Activated CD8-positive, alpha-beta memory T cell treated with anti-CD3 and anti-CD28 coated beads for 4 hours (primary cell): ENCODE measurements around the gene IRX6.

ENCODE experiments used
- DNase-seq, 2 donors: peaks; one replicate each; pipeline ENCODE4 v3.0.0-alpha.2; 2020; ENCODE audit warnings: low read depth in 2 of 2

Gene IRX6

DNA sequence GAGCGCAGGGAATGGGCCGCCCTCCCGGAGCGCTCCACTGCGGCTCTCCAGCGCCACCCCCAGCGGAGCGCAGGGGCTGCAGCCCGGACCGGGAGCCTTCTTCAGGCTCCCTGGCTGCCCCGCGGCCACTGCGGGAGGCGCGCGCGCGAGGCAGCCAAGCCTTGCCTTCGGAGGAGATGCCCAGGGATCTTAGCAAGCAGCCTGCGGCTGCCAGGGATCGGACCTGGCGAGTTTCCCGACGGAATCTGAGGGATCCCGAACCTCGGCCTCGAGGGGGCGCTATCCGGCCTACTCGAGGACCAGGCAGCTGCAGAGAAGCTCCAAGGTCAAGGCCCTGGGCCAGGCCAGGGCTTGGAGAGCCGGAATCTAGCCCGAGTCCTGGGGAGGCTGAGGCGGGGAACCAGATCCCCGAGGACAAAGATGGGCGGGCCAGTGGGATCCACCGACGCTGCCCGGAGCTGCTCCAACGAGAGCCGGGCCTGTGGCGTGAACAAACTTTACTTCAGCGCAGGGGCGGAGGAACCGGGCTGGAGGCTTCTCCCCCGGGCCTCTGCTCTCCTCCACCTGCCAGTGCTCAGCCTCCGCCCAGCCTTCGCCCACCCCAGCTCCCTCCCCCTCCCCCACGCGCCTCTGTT is at the start of gene IRX6:
Gene IRX6 (plus strand): TSS at position 567 of the 635 bp plus-strand sequence. CDS start 889 bp downstream, outside the sequence.
- DNase-seq = no peak

DNA sequence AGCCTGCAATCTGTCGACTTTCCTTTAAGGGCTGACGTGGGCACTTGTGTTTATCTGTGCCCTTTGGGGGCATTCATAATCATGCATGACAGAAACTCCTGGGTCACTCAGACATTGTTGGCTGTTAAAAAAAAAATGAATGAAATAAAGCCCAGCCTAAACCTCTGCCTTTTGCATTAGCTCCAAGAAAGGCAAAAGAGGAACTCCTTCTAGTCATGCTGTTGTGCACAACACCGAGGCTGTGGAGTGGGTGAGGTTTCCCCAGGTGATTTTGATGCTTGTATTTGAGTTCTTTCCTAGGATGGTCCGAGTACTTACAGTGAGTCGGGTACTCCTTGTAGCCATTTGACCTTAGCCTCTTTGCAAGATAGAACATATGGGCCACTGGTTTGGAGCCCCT is 49.6 kb upstream of the IRX6 start:
- DNase-seq = no peak

DNA sequence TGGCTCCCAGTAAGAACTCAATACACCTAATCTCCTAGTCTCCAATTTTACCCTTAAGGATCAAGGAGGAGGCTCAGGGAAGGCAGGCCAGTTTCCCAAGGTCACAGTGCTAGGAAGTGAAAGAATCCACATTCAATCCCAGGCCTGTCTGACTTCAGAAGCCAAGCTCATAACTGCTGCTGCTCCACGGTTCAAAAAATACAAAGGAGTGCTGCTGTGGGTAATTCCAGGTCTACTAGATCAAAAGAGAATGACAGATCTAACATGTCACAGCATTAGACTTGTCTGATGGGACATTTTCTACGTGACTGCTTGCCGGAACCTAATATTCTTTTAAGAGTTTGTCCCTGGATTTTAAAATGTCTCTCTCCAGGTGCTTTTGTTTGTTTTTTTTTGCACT is 48.8 kb upstream of the IRX6 start:
- DNase-seq = no peak

DNA sequence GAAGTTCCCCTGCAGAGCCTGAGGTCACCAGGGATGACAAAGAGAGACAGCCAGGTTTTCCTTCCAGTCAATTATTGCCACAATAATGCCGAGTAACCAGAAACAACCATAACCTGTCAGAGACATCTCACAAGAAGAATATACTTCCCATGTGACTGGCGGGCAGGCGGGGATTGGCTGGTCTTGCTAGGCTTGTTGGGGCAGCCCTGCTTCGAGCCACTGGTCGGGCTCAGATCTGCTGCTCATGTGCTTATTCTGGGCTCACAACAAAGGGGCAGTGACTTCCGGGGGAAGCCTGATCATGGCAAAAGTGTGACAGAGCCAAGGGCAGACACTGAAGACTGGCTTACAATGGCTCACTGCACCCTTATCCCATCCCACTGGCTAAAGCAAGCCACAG is 48.1 kb upstream of the IRX6 start:
- no peak for DNase-seq

DNA sequence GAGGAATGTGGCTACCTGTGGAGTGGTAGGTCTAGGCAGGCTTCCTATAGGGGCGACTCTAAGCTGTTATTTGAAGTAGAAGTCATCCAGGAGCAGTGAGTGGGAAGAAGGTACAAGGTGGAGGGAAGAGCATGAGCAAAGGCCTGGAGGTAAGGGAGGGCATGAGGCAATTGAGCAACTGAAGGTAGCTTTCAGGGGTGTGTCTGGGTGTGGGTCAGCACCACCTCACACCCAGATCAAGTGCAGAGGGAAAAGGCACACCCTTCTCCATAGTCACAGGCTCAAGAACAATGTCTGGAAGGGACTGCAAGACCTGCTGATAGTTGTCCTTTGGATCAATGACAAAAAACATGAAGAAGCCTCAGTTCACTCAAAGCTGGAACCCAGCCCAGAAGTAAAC is 46.5 kb upstream of the IRX6 start:
- DNase-seq = no peak

DNA sequence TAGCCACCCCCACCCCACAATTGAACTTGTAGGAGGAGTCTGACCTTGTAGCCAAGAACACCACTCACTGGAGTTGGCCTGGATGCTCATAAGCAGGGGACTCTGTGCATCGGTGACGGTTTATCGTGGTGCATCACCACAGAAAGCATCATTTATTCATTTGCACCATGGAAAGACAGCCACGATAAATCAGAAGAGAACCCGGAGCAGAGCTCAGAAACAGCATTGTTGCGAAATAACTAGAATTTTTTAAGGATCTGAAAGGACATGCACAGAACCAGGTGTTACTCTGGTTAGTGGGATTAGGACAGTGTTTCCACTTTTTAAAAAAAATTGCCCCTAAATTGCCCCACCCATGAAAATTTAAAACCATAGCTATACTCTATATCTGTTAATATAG is 44.4 kb upstream of the IRX6 start:
- no peak for DNase-seq

DNA sequence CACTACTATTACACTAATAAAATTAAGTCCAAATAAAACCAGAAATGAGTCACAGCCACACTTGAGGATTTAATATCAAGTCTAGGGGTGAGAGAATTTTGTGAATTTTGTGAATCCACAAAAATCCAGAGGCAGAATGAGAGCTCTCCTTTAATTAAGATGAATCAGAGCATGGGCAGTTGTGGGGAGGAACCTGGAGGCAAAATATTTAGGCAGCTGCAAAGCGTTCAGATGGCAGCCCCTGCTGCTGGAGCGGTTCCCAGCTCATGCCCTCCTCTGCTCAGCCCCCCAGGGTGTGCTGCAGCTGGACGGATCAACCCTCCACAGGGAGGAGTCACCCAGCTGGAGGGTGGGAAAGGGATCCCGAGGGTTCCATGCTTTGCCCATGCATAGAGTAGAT is 43.4 kb upstream of the IRX6 start:
- DNase-seq = no peak

DNA sequence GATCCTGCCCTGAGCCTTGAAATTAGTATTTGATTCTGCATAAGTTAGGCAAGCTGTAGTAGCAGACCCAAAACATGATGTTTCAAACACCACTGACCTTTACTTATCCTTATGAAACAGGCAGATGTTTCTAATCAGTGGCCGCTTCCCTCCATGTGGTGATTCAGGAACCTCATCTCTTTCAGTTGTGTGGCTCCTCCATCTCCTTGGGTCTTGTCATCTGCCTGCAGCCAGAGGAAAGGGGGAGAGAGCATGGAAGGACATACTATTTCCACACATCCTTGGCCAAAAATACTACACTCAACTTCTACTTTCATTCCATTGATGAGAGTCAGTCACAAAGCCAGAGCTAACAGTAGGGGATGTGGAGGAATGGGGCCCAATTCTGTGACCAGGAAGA is 41.6 kb upstream of the IRX6 start:
- DNase-seq = no peak

DNA sequence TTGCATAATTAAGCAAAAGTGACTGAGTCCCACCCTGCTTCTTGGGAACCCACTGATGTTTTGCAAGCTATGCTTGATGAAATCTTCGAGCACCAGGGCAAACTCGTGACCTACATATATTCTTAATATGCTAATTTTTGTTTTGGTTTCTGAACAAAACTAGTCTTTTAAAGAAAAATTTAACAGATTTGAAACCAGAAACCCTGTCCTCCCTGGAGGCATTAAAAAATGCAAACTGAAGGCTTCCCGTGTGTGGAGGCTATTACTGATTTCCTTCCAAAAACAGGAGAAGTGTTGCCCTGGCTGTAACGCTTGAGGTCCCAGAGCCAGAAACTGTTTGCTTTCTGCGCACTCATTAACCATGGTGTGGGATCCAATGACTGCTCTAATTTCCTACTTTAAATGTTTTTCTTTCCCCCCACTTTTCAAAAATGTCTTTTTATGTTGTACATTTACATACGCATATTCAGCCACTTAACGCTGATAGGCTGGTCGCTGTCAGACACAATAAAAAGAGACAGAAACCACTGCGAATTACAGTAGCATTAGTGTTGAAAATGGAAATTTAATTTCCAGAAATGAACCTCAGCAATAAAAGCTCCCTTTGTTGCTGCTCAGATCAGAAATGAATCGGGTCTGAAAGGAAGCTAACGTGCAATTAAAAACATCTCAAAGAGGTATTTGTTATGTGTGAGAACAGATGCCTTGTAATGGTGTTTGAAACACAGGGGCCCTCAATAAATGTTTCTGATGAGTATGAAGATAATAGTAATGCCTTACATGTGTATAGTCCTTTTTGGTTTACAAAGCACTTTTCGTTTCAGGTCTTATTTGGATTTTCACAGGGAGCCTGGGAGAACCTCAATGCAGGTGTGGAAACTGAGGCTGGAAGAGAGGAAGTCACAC is 39.9 kb upstream of the IRX6 start:
- DNase-seq = no peak

DNA sequence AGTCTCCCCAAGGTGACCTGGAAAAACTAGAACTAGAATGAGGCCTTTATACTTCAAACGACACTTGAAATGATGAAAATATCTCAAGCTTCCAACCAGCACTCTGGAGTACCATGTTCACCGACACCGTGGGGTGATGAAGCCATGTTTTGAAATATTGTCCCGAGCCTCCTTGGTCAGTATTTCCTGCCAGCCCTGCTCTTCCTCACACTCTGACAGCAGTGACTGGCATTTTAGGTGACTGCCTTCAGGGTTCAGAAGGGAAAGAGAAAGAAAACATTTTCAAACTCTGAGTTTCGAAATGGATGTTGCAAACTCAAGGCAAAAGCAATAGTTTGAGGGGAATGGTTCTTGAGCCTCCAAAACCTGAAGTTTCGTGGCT is 39.3 kb upstream of the IRX6 start:
- DNase-seq = no peak

DNA sequence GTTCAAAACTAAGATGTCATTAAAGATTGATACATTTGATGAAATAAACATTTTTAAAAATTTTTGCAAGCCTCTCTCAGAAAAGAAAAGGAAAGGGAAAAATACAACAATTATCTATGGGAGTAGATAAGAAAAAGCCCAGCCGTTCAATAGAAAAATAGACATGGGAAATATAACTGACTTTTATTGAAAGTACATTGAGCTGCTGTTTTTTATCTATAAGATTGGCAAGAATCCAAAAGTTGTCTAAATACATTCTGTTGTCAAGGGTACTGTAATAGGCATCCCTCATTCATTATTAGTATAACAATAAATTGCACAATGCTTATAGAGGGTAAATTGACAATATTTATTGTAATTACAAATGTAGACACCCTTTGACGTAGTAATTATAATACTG is 38.4 kb upstream of the IRX6 start:
- no peak for DNase-seq

DNA sequence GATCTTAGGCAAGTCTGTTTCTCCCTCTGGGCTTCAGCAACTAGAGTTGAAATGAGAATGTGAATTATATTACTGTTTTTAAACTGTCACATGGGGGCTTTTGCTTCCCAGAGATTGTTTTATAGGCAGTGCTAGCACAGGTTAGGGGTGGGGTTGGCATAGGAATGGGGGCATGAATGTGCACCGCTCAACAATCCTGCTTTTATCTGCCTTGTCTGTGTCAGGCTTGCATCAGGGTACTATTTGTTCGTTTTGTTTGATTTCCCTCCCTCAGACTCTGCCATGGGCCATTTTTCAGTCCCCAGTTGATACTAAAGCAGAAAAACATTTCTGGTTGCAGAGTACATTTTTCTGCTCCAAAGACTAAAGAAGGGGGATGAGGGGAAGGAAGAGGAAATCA is 34.6 kb upstream of the IRX6 start:
- no peak for DNase-seq

DNA sequence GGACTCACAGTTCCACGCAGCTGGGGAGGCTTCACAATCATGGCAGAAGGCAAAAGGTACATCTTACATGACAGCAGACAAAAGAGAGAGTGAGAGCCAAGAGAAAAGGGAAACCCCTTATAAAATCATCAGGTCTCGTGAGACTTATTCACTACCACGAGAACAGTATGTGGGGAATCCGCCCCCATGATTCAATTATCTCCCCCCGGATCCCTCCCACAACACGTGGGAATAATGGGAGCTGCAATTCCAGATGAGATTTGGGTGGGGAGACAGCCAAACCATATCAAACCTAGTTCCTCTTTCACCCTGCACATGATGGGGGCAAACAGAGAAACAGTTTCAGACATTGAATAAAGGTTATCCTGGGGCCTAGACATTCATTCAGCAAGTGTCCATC is 32.2 kb upstream of the IRX6 start:
- DNase-seq = no peak

DNA sequence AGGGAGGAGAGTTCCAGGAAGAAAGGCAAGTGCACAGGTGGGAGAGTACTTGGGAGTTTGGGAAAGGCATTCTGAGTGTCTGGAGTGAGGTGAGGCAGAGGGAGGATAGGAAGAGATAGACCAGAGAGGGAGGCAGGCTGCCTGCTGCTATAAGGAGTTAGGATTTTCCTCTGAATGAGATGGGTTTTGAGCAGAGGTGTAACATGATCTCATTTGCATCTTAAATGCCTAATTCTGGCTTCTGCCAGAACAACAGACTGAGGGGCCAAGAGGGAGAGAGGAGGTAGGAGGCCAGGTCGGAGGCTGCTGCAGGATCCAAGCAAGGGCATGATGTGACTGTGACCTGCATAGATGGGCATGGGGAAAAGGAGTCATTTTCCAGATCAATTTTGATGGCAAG is 31.5 kb upstream of the IRX6 start:
- no peak for DNase-seq

DNA sequence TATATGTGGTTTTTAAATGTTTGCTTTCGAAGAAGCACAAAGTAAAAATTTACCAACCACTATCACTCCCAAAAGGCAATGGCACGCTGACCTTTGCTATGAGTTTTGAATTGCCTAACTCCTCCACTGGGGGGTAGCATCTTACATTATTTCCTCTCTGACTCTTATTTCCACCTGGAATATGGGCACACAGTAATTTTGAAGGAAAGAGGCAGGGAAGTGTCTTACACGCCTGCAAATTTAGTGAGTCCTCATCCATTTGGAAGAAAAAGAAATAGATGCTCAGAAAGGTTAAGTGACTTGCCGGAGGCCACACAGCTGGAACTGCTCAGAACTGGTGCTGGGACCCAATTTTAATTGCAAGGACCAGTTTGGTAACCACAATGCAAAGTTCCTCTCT is 29.9 kb upstream of the IRX6 start:
- no peak for DNase-seq

DNA sequence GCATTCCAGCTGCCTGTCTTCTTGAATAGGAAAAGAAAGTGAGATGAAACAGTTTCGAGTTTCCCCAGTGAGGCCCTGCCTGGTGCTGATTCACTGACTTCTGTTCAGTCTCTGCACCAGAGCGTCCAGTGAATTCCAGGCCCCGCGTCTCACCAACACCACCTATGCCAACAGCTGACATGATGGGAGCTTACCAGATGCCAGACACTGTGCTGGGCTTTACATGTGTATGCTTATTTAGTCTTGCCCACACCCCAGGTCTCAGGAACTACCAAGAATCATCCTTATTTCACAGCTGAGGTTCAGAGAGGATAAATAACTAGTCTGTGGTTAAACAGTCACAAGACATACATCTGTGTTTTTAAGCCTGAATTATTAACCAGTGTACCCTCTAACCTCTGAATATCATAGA is 29.1 kb upstream of the IRX6 start:
- DNase-seq = no peak

DNA sequence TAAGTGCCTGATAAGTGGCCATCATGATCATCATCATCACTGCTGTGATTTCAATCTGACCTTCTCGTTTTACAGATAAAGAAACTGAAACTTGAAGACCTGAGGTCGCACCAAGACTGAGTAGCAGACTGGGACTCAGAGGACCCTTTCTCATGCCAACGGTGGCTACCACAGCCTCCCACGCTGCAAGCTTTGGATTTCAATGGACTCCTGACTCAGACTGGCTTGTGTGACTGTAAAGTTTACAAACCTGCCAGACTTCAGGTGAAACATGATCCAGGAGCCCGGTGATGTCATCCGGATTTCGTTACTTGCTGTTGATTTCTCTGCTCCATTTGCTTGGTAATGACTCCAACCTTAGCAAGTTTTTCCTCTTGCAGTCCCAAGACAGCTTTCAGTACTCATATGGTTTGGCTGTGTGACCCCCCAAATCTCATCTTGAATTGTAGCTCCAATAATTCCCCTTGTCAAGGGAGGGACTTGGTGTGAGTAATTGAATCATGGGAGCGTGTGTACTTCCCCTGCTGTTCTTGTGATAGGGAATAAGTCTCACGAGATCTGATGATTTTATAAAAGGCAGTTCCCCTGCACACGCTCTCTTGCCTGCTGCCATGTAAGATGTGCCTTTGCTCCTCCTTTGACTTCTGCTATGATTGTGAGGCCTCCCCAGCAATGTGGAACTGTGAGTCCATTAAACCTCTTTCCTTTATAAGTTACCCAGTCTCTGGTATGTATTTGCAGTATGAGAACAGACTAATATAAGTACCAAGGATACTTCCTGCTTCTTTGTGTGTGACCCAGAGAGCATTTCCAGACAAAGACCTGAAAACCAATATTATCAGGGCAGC is 26.7 kb upstream of the IRX6 start:
- no peak for DNase-seq

DNA sequence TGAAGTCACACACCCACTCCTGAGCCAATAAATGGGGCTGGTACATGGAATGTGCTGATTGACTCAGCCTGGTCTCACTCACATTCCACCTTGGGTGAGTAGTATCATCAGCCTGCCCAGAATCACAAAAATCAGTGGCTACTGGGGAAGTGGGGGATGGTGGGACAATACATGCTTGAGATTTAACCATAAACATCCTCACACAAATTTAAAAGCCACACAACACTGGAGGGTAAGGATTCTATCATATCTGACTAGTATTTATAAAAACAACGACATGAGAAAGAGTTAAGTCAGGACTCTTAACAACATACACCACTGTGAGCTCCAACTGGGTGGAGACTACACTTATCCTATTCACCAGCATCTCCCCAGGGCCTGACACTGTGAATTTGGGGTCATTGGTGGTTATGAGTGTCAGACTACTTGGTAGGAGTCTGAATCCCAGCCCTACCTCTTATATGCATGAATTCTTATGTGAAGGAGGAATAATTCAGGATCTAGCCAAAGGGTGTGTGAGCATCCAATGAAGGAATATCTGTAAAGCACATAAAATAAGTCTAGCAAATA is 26.0 kb upstream of the IRX6 start:
- no peak for DNase-seq

DNA sequence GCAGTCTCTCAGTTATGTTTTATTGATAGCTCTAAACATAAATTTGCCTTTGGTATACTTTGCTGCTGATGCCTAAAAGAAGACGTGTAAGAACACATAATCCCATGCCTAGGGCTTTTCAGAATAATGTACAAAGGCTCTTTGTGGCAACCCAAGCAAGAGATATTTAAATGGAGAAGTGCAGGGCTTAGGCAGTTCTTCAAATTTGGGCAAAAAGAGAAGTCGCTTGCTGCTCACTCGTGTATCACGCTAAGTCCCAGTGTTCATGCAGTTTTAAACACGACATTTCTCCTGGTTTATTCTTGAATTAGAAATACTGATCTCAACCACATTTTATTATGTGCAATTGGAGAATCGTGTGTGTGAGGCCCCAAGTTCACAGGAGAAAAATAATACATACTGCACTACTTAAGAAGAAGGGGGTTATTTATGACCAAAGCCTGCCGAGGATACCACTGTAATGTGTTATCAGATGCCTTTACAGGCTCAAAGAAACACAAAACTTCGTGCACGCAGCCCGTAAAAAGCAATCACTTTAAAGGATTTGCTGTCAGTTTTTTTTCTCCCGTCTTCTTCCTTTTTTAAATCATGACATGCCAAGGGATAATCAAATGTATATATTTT is 22.5 kb upstream of the IRX6 start:
- no peak for DNase-seq

DNA sequence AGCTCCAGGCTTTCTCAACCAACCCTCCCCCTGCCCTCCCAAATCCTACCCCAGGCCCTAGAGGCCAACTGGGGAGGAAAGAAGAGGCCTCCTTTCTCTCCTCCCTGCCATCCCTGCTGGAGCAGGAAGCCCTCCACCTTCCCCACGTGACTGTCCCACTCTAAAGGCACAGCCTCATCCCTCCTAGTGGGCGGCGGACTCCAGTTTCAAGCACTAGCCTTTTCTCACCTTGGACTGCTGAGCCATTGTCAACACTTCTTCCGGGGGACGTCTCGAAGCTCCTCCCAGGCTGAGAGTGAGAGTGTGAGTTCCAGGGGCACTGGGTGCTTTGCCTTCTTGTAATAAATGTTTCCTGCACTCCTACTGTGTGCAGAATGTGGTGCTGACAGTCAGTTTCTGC is 21.4 kb upstream of the IRX6 start:
- DNase-seq = no peak

DNA sequence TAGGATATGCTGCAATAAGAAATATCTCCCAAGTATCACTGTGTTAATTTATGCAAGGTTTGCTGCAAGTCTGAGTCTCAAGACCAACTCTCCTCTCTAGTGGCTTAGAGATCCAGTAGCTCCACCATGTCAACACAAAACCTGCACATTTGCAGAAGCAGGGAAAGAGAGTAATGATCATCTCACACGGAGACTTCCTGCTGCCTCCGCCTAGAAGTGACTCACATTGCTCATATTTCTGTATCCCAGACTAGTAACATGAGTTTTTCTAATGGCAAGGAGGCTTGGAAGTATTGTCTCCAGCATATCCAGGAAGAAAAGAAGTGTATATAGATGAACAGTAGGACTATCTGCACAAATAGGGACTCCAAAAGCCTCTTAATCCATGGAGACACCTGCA is 15.0 kb upstream of the IRX6 start:
- no peak for DNase-seq

DNA sequence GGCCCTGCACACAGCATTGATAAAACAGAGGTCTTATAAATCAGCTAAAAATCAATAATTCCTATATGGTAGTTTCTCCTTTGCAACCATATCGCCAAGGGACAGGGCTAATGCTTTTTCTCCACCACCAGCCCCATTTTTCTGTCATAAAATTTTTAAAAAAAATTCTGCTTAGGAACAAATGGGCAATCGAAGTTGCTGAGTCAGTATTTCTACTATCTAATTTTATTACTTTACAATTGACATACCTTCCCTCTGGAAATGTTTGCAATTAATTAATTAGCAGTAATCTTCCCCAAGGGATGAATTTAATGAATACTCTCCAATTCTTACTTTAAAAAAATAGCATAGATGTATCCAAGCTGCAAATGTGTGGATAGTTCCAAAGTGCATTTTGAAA is 1.7 kb upstream of the IRX6 start:
- no peak for DNase-seq
